IgD-negative memory B cell (primary cell): ENCODE results near the gene CHCHD10. TPM values are rescaled to one million over a fixed set of nuclear protein-coding genes. Genes with fewer than 3 reads are reported as not detected.
A peak's percentile ranks its signal among the peaks of the same experiment; 100 is the strongest.

Experiments
- H3K27ac Mint-ChIP-seq, 3 donors: one replicate each; pipeline ENCODE4 v1.8.0; 2020 to 2022; ENCODE audit warnings: mild to moderate bottlenecking in 3 of 3, mixed read lengths in 3 of 3, moderate library complexity in 1 of 3
- H3K27me3 Mint-ChIP-seq: one replicate; pipeline ENCODE4 v1.8.0; 2021; ENCODE audit warnings: mixed read lengths
- H3K36me3 Mint-ChIP-seq: one replicate; pipeline ENCODE4 v1.8.0; 2020; ENCODE audit warnings: mild to moderate bottlenecking, mixed read lengths
- H3K4me1 Mint-ChIP-seq, 3 donors: one replicate each; pipeline ENCODE4 v1.8.0; 2020 to 2022; ENCODE audit warnings: mixed read lengths in 3 of 3, mild to moderate bottlenecking in 1 of 3
- H3K4me3 Mint-ChIP-seq, 4 donors: one replicate each; pipeline ENCODE4 v1.8.0; 2020 to 2022; ENCODE audit warnings: mild to moderate bottlenecking in 4 of 4, mixed read lengths in 4 of 4, moderate library complexity in 3 of 4
- H3K9me3 Mint-ChIP-seq, 3 donors: one replicate each; pipeline ENCODE4 v1.8.0; 2020 to 2021; ENCODE audit warnings: mixed read lengths in 3 of 3, mild to moderate bottlenecking in 1 of 3
- polyA plus RNA-seq: library from polyadenylated mRNA; unstranded; fragments of 300-500 nt; fragmentation: Illumina TruSeq; gene quantifications from one replicate; pipeline ENCODE4 v1.2.3, GENCODE V29; 2021

CHCHD10 gene
- polyA plus RNA-seq, 1 donor from 2014 or later, result 70.6 TPM

DNA sequence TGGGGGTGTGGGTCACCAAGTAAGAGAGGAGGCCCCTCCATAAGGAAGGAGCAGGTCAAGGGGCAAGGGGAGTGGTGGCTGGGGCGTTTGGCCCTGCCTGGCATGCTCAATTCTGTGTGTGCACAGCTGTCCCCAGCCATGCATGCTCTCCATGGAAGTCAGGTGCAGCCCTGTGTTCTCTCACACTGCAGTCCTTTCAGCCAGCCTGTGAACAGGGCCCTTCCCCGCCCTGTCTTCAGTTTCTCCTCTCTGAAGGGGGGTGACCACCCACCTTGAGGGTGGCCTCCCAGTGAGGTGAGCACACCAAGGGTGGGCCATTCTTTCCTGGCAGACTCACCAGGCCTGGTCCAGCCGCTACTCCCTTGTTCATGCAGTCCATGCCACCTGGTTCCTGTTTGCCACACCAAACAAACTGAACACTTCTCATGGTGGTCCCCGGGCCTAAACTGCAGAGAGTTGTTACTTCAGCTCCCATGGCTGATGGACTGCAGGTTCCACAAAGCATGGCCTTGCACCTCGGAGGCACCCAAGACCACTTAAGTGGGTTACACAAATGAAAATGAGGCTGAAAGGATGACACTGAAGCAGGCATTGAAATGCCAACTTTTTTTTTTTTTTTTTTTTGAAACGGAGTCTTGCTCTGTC is 1.7 kb upstream of the CHCHD10 start:
- Mint-ChIP-seq H3K27ac (peak overlapping the region in 2 of 3 donors; percentile 53 to 77), H3K9me3 (no peaks in the 10 kb centered on the region), H3K27me3 (no peaks in the 10 kb centered on the region), H3K4me1 (peaks cover 24 to 33% (median 25%) of the 10 kb centered on the region in 3 donors), H3K4me3 (peak overlapping the region; percentile 23 to 85 (median 62)), H3K36me3 (peaks cover 2% of the 10 kb centered on the region)

DNA sequence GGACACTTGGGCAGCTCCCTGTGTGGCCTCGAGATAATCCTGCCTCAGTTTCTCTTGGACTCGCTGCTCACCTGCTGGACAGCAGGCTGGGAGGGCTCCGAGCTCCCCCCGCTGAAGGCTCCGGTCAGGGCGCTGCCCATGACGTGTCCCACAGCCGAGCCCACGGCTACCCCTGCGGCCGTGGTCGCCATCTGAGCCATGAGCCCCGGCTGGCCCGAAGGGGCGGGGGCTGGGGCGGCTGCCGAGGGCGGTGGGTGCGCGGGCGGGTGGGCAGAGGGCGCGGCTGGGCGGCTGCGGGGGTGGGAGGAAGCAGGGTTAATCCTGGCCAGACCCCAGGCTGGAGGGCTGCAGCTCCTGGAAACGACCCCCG is 484 bp downstream of the CHCHD10 start:
- peaks cover 2% of the 10 kb centered on the region for H3K36me3 Mint-ChIP-seq
- H3K27me3 Mint-ChIP-seq, result no peaks in the 10 kb centered on the region
- no peaks in the 10 kb centered on the region for H3K9me3 Mint-ChIP-seq
- H3K4me3 Mint-ChIP-seq, result peak overlapping the region; percentile 76 to 93 (median 88)
- peaks cover 20 to 38% (median 25%) of the 10 kb centered on the region in 3 donors for H3K4me1 Mint-ChIP-seq
- peak overlapping the region in 1 of 3 donors; percentile 77 for H3K27ac Mint-ChIP-seq

DNA sequence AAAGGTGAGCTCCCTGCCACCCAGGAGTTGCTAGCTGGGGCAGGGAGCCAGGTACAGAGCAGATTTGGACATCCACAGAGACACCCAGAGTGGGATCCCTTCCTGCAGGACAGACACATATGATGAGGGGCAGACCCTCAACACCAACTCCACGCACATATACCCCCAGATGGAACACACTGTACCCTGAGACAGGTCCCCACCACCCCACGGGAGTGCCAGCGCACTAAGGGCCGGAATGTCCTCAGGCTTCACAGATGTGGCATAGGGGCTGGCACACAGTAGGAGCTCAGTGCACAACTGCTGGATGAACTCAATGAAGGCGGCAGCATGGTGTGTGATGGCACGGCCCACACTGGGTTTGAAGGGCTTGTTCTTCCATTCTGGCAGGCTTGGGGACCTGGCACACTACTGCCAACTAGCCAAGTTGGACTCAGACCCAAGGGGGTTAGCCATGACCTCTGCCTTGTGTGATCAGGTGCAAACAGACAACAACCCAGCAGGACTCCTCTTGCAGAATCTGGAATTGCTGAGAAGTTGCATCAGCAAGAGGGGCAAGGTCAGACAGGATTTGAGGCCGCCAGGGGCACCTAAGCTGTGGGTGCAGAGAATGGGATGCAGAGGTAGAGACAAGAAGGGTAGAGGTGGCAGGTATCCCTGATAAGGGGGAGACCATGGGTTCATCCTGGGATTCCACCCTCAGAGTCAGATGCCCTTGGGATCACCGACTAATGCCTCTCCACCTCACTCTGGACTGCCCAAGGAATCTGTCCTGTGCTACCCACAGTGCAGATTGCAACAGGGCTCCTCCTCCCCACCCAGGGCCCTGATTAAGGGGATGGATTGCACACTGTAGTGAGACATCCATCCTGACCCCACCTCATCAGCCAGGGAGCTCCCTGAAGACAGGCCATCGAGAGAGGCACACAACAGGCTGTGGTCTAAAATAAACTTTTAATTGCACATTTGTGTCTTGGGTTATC is 2.6 kb downstream of the CHCHD10 start:
- Mint-ChIP-seq H3K4me3 (peak overlapping the region in 3 of 4 donors; percentile 57 to 80 (median 79)), H3K27ac (peak overlapping the region in 1 of 3 donors; percentile 84), H3K4me1 (peaks cover 14 to 33% (median 27%) of the 10 kb centered on the region in 3 donors), H3K27me3 (no peaks in the 10 kb centered on the region), H3K9me3 (no peaks in the 10 kb centered on the region), H3K36me3 (peaks cover 3% of the 10 kb centered on the region)

DNA sequence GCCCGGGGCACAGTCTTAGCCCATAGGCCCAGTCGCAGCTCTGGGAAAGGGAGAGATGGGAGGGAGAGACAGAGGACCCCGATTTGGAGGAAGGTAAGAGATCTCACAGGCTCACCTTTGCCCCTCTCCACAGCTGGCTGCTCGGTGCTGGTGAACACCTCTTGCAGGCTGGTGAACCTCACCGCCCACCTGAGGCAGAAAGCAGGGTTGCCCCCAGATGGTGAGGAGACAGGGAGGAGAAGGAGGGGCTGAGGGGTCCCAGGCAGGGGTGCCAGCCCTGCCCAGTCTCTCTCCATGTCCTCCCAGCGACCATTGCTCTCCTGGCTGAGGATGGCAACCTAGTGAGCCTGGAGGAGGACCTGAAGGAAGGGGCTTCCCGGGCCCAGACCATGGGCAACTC is 3.8 kb downstream of the CHCHD10 start:
- H3K36me3 Mint-ChIP-seq, result peaks cover 3% of the 10 kb centered on the region
- peak overlapping the region in 2 of 3 donors; percentile 43 to 71 for H3K27ac Mint-ChIP-seq
- H3K9me3 Mint-ChIP-seq, result no peaks in the 10 kb centered on the region
- no peaks in the 10 kb centered on the region for H3K27me3 Mint-ChIP-seq
- H3K4me3 Mint-ChIP-seq, result peak overlapping the region; percentile 59 to 89 (median 80)
- peaks cover 11 to 28% (median 25%) of the 10 kb centered on the region in 3 donors for H3K4me1 Mint-ChIP-seq

DNA sequence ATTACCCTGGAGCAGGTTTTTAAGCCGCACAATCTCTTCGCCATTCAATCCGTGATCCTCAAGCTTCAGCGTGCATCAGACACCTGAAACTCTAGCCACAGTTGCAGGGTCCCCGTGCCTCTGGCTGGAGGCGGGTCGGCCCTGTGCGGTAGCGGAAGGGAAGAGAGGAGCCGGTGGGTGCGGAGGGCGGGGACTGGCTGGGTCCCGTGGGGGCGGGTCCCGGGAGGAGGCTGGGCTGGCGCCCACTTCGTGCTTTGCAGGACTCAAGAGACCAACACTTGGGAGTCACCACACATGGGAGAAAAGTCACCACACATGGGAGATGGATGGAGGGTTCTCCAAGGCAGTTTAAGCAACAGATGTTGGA is 4.2 kb downstream of the CHCHD10 start:
- Mint-ChIP-seq H3K27me3 (no peaks in the 10 kb centered on the region), H3K27ac (peak overlapping the region in 2 of 3 donors; percentile 43 to 71), H3K9me3 (no peaks in the 10 kb centered on the region), H3K4me3 (peak overlapping the region; percentile 65 to 89 (median 80)), H3K4me1 (peaks cover 11 to 28% (median 25%) of the 10 kb centered on the region in 3 donors), H3K36me3 (peaks cover 3% of the 10 kb centered on the region)

DNA sequence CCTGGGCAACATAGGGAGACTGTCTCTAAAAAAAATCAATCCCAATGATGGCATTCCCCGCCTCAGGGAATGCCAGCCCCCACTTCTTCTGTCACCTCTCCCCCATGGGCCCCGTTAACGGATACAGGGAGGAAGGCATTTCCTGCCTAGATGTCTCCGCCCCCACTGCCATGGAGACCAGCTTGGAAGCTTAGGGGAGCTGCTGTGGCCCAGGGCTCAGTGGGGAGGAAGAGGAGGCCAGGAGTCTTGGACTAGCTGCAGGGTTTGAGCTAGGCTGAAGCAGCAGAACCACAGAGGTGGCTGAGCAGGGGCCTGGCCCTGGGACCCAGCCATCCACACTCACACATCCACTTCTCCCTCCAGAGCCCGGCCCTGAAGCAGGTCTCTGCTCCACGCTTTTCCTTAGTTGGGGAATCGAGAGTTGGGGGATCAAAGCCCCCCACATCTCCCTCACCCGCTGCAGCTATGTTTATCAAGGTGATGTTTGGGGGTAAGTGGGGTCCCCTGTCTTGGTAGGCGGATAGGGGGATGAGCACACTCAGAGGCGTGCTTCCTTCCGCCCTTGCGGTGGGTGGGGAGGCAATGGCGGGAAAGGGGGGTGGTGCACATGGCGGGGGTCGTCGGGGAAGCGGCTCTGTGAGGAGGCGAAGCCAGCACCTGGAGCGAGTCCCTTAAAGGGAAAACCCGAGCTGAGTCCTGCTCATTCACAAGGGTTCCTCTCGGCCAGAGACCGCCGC is 4.8 kb downstream of the CHCHD10 start, which contains the start of gene C22orf15:
TSS of gene C22orf15 (plus strand) at position 149 of the 737 bp plus-strand sequence. CDS start at position 466, 317 bp downstream.
- no peaks in the 10 kb centered on the region for H3K9me3 Mint-ChIP-seq
- H3K27me3 Mint-ChIP-seq, result no peaks in the 10 kb centered on the region
- H3K4me3 Mint-ChIP-seq, result peak within 1 kb of the TSS; percentile 65 to 89 (median 84)
- H3K36me3 Mint-ChIP-seq, result peaks cover 3% of the 10 kb centered on the region
- H3K27ac Mint-ChIP-seq, result peak within 1 kb of the TSS in 2 of 3 donors; percentile 43 to 71
- H3K4me1 Mint-ChIP-seq, result peaks cover 11 to 28% (median 25%) of the 10 kb centered on the region in 3 donors

DNA sequence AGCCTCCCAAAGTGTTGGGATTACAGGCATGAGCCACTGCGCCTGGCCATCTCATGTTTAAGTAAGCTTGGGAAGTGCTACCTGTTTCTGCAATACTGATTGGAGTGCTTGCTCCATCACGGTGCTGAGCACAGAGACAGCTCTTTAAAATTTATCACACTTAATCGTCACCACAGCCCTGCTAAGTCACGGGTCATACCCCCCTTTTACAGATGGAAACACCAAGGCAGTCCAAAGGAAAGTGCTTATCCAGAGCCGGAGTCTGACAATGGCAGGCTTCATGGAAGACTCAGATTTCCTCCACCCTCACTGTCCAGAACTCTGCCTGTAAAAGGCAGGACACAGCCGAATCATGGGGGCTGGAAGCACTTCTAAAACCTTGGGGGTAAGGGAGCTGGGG is 7.7 kb downstream of the CHCHD10 start:
- no peak overlapping the region for H3K4me3 Mint-ChIP-seq
- peaks cover 11 to 32% (median 28%) of the 10 kb centered on the region in 3 donors for H3K4me1 Mint-ChIP-seq
- peaks cover 1% of the 10 kb centered on the region for H3K27me3 Mint-ChIP-seq
- H3K36me3 Mint-ChIP-seq, result peaks cover 2% of the 10 kb centered on the region
- no peaks in the 10 kb centered on the region for H3K9me3 Mint-ChIP-seq
- no peak overlapping the region for H3K27ac Mint-ChIP-seq

DNA sequence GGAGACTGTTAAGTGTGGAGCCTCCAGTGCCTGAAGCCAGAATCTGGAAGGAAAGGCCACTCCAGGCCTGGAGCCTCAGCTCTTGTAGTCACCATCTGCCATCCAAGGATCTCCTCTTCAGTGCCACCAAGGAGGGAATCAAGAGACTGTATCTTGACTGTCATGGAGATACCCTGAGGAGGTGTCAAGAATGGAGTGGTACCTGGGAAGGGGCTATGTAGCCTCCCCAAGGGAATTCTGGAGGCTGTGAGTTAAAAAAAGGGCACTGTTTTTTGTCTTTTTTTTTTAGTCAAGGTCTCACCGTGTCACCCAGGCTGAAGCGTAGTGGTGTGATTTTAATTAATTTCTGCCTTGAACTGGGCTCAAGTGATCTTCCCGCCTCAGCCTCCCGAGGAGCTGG is 8.2 kb downstream of the CHCHD10 start:
- peaks cover 2% of the 10 kb centered on the region for H3K27me3 Mint-ChIP-seq
- no peak overlapping the region for H3K4me3 Mint-ChIP-seq
- peaks cover 12 to 31% (median 27%) of the 10 kb centered on the region in 3 donors for H3K4me1 Mint-ChIP-seq
- no peaks in the 10 kb centered on the region for H3K9me3 Mint-ChIP-seq
- H3K36me3 Mint-ChIP-seq, result peaks cover 2% of the 10 kb centered on the region
- no peak overlapping the region for H3K27ac Mint-ChIP-seq

DNA sequence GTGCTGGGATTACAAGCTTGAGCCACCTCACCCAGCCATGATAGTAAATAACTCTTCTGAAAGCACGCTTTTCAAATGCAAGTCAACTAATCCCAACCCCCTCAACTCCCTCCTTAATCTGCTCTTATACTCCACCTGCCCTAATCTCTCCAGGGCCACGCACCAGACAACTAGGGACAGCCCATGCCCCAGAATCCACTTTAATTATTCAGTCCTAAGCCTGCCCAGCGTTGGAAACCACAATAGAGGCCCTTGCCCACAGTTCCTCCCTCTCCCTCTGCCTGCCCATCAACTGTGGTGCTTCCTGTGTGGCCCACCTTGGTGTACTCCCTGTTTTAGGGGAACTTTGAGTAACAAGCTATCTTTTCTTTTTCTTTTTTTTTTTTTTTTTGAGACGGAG is 10.9 kb downstream of the CHCHD10 start:
- Mint-ChIP-seq H3K27me3 (peaks cover 2% of the 10 kb centered on the region), H3K27ac (peak overlapping the region in 1 of 3 donors; percentile 58), H3K4me3 (peak overlapping the region in 3 of 4 donors; percentile 41 to 67 (median 56))

DNA sequence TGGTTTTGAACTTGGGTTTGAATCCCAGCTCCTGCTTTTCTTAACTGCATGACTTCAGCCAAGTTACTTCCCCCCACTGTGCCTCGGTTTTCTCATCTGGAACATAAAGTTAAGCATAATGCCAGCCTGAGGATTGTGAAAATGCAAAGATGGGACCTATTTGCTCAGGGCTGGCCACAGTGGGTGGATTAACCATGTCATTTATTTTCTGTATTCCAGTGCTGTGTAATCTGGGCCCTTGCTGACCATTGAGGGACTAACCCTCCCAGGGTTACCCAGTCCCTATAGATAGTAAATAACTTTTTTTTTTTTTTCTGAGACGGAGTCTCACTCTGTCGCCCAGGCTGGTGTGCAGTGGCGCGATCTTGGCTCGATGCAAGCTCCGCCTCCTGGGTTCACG is 12.1 kb downstream of the CHCHD10 start:
- Mint-ChIP-seq H3K4me3 (peak overlapping the region in 2 of 4 donors; percentile 9 to 82), H3K36me3 (peaks cover 2% of the 10 kb centered on the region), H3K4me1 (peaks cover 27 to 35% (median 27%) of the 10 kb centered on the region in 3 donors), H3K27me3 (peaks cover 2% of the 10 kb centered on the region), H3K9me3 (no peaks in the 10 kb centered on the region), H3K27ac (peak overlapping the region in 2 of 3 donors; percentile 78 to 93)

More for the DNA sequence above, 10.9 kb downstream of the CHCHD10 start:
- Mint-ChIP-seq H3K36me3 (peaks cover 4% of the 10 kb centered on the region), H3K4me1 (peaks cover 26 to 36% (median 27%) of the 10 kb centered on the region in 3 donors), H3K9me3 (no peaks in the 10 kb centered on the region)

DNA sequence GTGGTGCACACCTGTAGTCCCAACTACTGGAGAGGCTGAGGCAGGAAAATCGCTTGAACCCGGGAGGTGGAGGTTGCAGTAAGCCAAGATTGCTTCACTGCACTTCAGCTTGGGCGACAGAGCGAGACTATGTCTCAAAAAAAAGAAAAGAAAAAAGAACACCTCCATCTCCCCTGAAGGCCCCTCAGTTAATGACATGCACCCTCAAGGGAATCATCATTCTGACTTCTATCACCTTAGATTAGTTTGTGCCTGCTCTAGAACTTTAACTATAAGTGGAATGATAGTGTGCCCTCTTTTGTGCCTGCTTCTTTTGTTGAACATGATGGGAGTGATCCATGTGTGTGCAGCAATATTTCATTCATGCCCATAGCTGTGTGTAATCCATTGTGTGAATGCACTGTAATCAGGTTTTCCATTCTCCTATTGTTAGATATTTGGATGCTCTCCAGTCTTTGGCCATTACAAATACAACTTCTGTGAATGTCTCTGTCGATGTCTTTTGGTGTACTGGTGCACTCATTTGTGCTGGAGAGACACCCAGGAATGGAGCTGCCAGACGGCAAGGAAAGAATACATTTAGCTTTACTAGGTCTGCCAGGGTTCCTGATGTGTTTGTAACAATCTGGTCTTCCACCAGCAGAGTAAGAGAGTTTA is 12.7 kb downstream of the CHCHD10 start:
- Mint-ChIP-seq H3K27me3 (peaks cover 2% of the 10 kb centered on the region), H3K27ac (peak overlapping the region; percentile 78 to 99 (median 93)), H3K36me3 (peaks cover 2% of the 10 kb centered on the region), H3K9me3 (no peaks in the 10 kb centered on the region), H3K4me3 (peak overlapping the region; percentile 44 to 97 (median 76)), H3K4me1 (peaks cover 27 to 32% (median 28%) of the 10 kb centered on the region in 3 donors)

DNA sequence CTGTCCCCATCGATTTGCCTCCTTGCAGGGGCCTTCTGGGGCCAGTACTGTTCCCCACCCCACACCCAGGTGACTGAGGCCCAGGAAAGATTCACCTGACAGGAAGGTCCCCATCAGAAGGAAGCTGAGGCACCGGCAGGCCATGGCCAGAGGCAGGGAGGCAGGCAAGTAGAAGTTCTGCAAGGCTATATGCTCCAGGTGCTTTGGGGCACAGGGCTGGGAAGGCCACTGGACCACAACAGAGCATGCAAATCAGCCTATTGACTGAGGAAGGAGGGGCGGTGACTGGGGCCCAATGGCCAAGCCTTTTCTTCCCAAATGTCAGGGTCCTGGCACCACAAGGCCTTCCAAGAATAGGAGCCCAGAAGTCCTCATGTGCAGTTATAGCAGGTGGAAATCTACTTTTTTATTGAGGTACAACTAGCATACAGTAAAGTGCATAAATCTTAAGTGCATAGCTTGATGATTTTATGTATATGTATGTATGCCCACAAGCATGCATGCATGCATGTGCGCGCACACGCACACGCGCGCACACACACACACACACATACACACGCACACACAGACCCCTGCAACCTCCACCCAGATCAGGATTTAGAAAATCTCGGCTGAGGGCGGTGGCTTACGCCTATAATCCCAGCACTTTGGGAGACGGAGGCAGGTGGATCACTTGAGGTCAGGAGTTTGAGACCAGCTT is 13.4 kb downstream of the CHCHD10 start, which contains the start of gene VPREB3:
TSS of gene VPREB3 (minus strand) at position 206 of the 700 bp plus-strand sequence. CDS start at position 144, 62 bp downstream.
- H3K36me3 Mint-ChIP-seq, result peaks cover 2% of the 10 kb centered on the region
- no peaks in the 10 kb centered on the region for H3K9me3 Mint-ChIP-seq
- peak within 1 kb of the TSS; percentile 93 to 100 (median 99) for H3K27ac Mint-ChIP-seq
- peak within 1 kb of the TSS; percentile 82 to 99 (median 94) for H3K4me3 Mint-ChIP-seq
- peaks cover 27 to 33% (median 32%) of the 10 kb centered on the region in 3 donors for H3K4me1 Mint-ChIP-seq
- peaks cover 2% of the 10 kb centered on the region for H3K27me3 Mint-ChIP-seq

DNA sequence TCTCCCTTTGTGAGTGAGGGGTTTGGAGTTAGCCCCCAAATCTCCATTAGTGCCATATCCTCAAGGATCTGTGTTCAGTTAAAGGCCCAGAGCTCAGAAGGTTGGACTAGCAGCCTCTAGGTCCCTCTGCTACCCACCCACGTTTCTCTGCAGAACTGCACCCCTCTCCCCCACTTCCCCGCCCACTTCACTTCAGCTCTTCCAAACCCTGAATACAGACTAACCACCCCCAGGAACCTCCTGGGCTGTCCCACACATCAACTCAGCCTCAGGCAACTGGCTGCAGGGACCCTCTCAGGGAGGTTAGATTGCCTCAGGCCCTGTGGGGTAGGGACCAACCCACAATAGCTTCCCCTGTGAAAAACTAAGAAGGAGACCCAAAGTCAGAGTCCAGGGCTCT is 14.4 kb downstream of the CHCHD10 start:
- Mint-ChIP-seq H3K4me3 (peak overlapping the region; percentile 82 to 99 (median 94)), H3K27ac (peak overlapping the region; percentile 93 to 100 (median 99)), H3K27me3 (peaks cover 2% of the 10 kb centered on the region), H3K4me1 (peaks cover 27 to 33% (median 32%) of the 10 kb centered on the region in 3 donors), H3K9me3 (no peaks in the 10 kb centered on the region), H3K36me3 (peaks cover 2% of the 10 kb centered on the region)
